NCI-H226 (cell line): ENCODE data around the gene SNRPF.

Experiments
- DNase-seq: peaks from one replicate; pipeline ENCODE4 v3.0.0-alpha.2; 2015

The SNRPF gene

DNA sequence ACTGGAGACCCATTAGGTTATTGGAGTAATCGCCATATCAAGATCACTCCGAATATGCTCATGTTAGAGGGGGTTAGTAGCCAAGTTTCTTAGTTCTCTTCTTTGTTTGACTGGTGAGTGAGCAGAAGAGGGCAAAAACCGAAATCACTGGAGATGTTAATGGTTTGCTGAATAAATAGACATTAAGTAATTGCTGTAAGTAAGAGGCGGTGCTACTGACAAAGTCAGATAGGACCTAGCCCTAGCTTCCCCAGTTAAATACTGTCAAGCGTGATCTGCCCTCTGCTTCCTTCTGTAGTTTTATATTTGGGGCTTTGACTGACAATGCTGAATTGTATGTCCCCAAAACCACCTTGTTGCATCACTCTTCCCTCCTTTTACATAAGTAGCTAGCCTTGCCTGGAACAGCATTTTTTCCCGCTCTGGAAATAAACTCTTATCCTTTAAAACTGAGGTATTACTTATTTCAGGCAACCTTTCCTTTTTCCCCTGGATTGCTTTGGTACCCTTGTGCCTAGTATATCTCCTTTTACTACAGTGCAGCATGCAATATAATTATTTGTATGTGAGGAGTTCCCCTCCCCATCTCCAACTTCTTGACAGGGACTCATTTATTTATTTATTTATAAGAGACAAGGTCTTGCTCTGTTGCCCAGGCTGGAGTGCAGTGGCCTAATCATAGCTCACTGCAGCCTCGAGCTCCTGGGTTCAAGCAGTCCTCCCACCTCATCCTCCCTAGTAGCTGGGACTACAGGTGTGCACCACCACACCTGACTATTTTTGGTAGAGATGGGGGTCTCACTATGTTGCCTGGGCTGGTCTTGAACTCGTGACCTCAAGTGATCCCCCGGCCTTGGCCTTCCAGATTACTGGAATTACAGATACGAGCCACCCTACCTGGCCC lies 1.4 kb downstream of the SNRPF start:
- DNase-seq: no peak

DNA sequence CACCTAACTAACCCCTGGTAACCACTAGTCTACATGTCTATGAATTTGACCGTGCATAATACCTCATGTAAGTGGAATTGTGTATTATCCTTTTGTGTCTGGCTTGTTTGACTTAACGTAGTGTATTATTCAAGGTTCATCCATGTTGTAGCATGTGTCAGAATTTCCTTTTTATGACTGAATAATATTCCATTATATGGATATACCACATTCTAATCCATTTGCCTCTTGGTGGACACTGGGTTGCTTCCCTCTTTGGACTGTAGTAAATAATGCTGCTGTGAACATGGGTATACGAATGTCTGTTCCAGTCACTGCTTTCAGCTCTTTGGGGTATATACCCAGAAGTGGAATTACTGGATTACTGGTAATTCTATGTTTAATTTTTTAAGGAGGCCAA lies 3.3 kb downstream of the SNRPF start:
- DNase-seq: no peak

DNA sequence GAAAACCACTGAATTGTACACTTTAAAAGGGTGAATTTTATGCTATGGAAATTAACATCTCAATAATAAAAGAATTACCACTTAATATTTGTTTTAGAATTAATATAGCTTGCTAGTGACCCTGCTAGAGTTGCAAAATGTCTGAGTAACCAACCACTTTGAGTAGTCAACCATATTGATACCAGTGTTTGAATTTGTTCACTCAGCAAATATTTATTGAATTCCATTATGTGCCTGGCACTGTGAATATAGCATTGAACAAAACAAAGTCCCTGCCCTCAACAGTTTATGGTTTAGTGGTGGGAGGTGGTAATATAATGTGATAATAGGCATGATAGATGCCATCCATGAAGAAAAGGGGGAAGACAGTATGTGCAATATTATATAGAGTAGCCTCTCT lies 4.6 kb downstream of the SNRPF start:
- no peak for DNase-seq

- no peak for DNase-seq
Measured at GRCh38 chr12:95870897-95871296, 12.1 kb downstream of the SNRPF start.

GRCh38 chr12:95874452-95874851 lies 15.7 kb downstream of the SNRPF start:
- no peak for DNase-seq

DNA sequence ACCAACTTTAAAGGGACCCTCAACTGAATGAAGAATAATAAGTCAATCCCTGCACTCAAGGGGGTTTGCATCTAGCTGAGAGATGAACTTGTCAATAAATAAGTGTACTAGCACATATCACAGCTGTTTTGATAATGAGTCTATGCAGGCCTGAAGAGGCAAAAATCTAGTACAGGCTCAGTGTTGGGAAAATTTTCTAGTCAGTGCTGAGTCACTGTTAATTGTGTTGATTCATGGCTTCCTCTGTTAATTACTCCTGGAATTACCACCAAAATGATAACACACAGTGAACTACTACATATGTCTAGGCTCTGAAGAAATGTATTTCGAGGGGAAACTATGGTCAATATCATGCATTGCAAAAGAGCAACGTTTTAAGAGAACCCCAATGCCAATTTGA lies 18.9 kb downstream of the SNRPF start:
- DNase-seq: no peak

- no peak for DNase-seq
Measured at GRCh38 chr12:95880895-95881294, 22.1 kb downstream of the SNRPF start.

DNA sequence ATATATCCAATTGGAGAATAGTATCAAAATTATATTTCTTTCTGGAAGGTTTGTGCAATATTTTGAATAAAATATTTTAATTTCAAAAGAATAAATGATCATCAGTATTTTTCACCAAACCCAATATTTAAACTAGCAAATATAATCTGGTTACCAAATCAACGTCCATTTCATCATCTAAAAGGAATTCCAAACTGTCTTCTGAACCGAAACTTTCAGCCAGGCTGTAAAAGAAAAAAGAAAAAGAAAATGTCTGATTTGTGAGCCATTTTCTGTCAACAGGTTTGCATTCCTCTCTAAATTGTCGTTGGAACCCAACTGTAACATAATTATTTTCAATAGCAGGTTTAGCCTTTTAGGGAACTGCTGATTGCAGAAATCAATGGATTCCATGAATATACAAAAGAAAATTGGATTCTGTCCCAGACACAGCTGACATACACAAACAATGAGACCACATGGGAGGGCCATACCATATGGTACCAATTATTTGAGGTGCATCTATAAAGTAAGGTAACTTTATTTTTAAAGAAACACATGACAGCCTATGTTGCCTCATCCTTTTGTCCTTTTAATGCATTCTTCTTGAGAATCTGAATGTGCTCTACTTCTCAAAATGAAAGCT lies 22.7 kb downstream of the SNRPF start:
- no peak for DNase-seq

DNA sequence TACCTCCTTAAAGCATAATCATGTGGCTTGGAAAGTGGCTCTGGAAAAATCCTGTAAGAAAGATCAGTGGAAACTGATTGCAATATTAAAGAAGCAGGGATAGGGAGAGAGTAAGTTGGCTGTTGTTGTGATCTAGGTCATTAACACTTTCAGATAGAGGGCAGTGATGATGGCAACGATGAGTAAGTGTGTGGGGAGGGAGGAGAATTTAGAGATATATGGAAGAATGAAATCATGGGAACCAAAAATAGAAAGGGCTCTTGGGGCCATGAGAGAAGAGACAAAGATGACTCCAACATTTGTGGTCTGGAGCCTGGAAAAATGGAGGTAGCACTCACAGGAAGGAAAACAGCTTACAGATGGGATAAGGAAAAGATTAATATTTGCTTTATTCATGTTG lies 23.3 kb downstream of the SNRPF start:
- DNase-seq: no peak

DNA sequence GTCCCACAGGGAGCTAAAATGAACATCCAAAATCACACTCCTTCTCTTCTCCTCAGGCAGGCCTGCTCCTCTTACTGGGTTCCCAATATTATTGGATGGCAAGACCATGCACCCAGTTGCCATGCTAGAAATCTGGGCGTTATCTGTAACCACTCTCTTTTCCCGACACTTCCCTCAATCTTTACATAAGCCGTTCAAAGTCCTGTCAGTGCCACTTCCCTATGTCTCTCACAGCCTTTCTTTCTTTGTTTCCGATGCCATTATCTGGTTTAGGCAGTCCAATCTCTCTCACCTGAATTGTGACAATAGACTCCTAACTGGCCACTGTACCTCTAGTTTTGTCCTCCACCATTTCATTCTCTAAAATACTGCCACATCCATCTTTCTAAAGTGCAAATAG lies 24.1 kb downstream of the SNRPF start:
- DNase-seq: no peak

GRCh38 chr12:95884998-95885397 lies 26.2 kb downstream of the SNRPF start:
- DNase-seq: peak; percentile 5

DNA sequence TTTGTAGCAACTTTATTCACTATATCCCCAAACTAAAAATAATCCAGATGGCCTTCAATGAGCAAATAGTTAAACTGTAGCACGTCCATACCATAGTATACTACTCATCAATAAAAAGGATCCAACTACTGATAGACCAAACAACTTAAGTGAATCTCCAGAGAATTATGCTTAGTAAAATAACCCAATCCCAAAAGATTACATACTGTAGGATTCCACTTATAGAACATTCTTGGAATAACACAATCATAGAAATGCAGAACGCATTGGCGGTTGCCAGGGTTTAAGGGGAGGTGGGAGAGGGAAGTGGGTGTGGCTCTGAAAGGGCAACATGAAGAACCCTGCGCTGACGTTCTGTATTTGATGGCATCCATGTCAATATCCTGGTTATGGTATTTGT lies 28.6 kb downstream of the SNRPF start:
- no peak for DNase-seq

DNA sequence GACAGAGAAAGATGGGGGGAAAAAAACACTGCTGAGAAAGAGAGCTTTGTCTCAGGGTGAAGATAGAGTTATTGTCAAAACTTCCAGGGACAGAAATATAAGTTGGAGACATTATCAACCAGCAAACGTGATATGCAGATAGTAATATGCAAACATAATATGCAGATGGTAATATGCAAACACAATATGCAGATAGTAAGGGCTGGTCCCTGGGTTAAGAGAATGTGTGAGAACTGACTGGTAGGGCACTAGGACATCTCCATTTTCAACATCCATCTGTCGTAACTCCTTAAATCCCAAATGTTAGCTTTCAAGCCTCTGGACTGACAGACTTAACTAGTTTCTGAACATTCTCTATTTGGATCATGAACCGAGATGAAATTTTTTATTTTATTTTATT lies 32.2 kb downstream of the SNRPF start:
- DNase-seq: no peak

- no peak for DNase-seq
Measured at GRCh38 chr12:95896846-95897245, 38.1 kb downstream of the SNRPF start.

DNA sequence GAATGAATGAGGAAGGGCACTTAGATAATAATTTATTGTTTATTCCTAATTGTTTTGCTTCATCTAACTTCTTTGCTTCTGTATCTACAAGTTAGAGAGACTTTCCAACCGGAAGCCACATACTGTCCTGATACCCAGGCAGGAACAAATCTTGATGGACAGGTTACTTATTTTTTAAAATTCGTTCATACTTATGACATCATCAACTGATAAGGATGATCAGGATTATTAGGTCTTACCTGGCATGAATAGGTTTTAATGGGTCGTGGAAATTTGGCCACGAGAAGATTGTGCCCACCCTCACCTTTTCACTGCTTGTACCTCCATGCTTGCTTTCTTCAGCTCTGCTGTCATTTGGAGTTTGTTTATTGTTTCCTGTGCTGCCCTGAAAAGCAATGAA lies 39.3 kb downstream of the SNRPF start:
- no peak for DNase-seq

GRCh38 chr12:95908573-95908972 lies 49.8 kb downstream of the SNRPF start:
- DNase-seq: peak; percentile 63

- no peak for DNase-seq
Measured at GRCh38 chr12:95909871-95910270, 51.1 kb downstream of the SNRPF start.
